Liver (tissue), 3 donors: ENCODE data around the gene KAT6B.

ENCODE experiments used
- CTCF ChIP-seq: fragments of 150-350 bp; IDR thresholded peaks from 2 replicates; pipeline ENCODE4 v1.5.1; 2017; ENCODE audit warnings: improper control_type of control experiment, low read depth, low read length; ENCODE audit not compliant: missing input control
- FOXA2 ChIP-seq: IDR thresholded peaks from 2 replicates; pipeline ENCODE4 v1.6.1; 2016; ENCODE audit warnings: antibody characterized with exemption
- MAX ChIP-seq: IDR thresholded peaks from 2 replicates; pipeline ENCODE4 v1.6.1; 2016; ENCODE audit warnings: antibody characterized with exemption
- RAD21 ChIP-seq, 2 donors: IDR thresholded peaks; 2 replicates each; pipeline ENCODE4 v1.6.1; 2016; ENCODE audit warnings: antibody characterized with exemption in 2 of 2, mild to moderate bottlenecking in 2 of 2
- REST ChIP-seq: IDR thresholded peaks from 2 replicates; pipeline ENCODE4 v1.6.1; 2016; ENCODE audit warnings: antibody characterized with exemption, mild to moderate bottlenecking
- donor health status: healthy.
- donor health status: healthy.

GRCh38 chr10:74822101-74822500 lies 4.3 kb upstream of the KAT6B start:
- no peak for TF ChIP-seq CTCF
- TF ChIP-seq REST: no peak
- TF ChIP-seq RAD21 (IDR thresholded peaks at IDR 0.05): no peak
- no peak for TF ChIP-seq MAX
- TF ChIP-seq FOXA2: no peak
